EH (cell line): Measurements from ENCODE around the gene ZBTB9.

Experiments
- DNase-seq: peaks from one replicate; pipeline ENCODE4 v3.0.0-alpha.2; 2015; ENCODE audit warnings: low read depth

Gene ZBTB9

GRCh38 chr6:33418690-33419291, 35.6 kb upstream of the ZBTB9 start:
- no peak for DNase-seq

GRCh38 chr6:33419580-33420490, 34.5 kb upstream of the ZBTB9 start, which contains the start of gene SYNGAP1:
Gene SYNGAP1 (plus strand): TSS chr6:33420065. CDS start chr6:33420265, 200 bp downstream.
- DNase-seq = peak; percentile 82

GRCh38 chr6:33420491-33421343, 33.7 kb upstream of the ZBTB9 start:
- no peak for DNase-seq

DNA sequence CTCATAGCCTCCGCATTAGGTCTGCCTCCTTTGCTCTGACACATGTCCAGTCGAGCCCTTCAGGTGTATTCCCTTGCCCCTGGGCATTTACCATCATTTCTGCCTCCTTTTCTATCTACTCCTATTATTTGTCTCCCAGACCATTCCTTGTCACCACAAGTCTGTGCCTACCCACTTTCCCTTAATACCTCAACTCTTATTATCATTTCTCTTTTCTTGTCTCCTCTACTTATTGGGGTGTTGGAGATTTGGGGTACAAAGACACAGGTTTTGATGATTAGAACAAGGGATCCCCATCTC, 33.1 kb upstream of the ZBTB9 start:
- no peak for DNase-seq

DNA sequence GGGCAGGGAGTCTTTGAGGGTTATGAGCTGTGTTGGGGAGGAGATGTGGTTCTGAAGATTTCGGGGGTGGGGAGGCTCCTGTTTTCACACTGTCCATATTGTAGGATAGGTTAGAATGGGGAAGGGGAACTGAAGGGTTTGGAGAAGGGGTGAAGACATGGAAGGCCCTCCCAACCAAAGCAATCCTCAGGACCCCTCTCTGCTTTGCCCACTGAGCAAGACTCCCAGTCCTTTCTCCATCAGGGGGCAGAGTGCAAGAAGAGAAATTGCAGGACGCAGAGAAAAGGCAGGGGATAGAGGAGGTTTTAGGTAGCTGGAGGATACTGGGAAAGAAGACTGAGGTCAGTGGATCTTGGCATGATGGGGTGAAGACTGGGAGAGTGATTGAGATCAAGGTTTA, 30.6 kb upstream of the ZBTB9 start:
- DNase-seq = no peak

GRCh38 chr6:33424855-33425667, 29.3 kb upstream of the ZBTB9 start:
- DNase-seq = no peak

DNA sequence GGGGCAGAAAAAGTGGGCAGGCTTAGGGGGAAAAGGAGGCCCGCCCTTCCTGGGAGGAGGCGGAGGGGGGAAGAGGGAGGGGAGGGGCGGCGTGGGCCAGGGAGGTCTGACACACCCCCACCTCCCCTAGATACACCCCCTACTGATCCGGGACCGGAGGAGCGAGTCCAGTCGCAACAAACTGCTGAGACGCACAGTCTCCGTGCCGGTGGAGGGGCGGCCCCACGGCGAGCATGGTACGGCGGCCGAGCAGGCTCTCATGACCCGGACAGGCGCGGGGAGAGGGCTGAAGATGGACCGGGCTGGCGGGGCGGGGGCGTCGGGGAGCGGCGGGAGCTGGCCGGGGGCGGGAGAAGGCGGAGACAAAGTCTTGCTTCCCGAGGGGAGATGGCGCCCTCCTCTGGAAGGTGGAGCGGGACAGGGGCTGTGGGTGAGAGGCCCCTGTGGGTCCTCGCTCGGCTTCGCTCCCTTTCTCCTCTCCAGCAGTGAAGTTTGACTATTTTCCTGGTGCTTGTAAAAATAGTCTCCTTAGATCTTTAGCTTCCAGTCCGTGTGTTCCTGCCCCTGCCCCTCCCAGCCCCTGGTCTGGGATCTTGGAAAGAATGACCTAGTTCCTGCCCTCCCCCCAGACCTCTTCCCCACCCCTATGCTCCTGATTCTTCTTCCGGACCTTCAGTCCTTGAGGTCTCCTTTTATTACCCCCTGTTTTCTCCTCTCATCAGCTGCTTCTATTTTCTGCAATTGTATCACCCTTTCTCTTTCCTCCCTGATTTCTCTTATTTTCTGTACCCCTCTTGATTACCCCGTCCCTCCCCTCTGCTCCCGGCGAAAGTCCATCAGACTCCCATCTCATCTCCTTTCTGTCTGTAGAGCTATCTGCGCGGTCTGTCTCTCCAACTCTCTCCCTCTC, 28.5 kb upstream of the ZBTB9 start:
- peak; percentile 84 for DNase-seq

GRCh38 chr6:33426590-33427511, 27.5 kb upstream of the ZBTB9 start:
- no peak for DNase-seq

DNA sequence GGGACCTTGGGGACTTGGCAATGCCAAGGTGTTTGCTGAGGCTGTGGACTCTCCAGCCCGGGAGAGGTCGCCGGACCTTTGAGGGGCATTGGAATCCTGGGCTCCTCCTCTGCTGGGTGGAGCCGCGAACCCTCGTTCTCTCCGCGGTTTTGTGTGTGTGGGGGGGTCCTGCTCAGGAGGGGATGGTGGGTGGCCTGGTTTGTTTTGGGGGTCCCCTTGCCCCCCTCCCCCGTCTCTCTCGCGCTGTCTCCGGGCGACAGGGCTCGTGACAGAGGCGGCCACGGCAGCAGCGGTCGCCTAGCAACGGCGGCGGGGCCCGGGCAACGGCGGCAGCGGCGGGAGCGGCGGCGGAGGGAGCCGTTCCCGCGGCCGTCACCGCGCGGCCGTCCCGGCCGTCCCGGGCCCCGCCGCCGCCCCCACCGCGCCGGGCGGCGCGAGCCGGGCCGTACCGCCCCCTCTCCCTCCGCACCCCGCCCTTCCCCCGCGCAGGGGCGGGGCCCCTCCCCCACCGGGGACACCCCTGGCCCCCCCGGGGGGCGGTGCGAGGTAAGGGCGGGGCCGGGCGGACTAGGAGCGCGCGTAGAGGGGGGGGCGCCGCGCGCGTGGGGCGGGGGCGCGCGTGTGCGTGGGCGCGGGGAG, 26.7 kb upstream of the ZBTB9 start:
- DNase-seq = peak; percentile 39

GRCh38 chr6:33428224-33428965, 26.0 kb upstream of the ZBTB9 start:
- DNase-seq = peak; percentile 42

DNA sequence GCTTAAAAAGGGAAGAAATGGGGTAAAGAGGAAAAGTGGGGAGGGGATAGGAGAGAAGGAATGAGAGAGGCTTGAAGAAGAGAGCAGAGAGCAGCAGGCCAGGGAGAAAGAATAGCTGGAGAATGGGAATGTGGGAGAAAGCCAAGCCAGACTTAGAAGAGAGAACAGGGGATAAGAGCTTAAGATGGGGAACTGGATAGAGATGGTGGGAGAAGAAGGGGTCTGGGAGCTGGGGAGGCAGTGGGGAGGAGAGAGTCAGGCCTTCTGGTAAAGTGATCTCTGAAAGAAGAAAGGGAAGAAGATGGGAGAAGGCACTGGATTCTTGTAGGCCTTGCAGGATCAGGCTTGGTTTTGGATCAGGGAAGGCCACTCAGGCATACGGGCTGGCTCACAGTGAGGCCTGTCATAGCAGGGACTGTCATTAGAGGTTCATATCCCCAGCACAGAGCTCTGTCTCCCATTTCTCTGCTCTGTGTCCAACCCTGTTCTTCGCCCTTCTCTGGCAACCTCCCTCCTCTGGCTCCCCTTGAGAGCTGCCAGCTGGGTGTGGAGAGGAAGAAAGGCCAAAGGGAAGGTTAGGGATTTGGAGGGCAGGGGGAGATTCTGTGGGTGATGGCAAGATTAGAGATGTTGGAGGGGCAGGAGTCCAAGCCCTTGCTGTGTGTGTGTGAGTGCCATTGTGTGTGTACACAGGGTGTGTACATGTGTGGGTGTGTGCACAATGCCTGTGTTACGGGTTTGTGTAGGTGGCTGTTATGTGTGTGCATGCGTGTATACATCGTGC, 25.2 kb upstream of the ZBTB9 start:
- DNase-seq = no peak

- no peak for DNase-seq
Observed at GRCh38 chr6:33429750-33430052, 24.7 kb upstream of the ZBTB9 start.

DNA sequence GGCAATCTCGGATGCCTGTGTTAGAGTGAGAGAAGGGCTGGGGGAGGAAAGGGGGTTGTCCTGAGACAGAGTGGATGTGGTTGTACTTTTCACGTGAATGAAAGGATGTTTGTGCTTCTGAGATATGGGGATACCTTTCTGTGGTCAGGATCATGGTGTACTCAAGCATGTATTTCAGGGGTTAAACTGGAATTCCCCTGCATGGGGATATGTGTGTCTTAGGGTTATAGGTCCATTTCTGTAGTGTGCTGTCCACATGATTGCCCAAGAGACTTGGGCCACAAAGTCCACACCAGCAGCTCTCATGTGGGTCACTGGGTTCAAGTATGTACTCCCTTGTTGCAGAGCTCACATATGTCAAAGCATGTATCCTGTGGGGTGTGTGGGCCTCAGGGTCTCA, 24.0 kb upstream of the ZBTB9 start:
- no peak for DNase-seq

DNA sequence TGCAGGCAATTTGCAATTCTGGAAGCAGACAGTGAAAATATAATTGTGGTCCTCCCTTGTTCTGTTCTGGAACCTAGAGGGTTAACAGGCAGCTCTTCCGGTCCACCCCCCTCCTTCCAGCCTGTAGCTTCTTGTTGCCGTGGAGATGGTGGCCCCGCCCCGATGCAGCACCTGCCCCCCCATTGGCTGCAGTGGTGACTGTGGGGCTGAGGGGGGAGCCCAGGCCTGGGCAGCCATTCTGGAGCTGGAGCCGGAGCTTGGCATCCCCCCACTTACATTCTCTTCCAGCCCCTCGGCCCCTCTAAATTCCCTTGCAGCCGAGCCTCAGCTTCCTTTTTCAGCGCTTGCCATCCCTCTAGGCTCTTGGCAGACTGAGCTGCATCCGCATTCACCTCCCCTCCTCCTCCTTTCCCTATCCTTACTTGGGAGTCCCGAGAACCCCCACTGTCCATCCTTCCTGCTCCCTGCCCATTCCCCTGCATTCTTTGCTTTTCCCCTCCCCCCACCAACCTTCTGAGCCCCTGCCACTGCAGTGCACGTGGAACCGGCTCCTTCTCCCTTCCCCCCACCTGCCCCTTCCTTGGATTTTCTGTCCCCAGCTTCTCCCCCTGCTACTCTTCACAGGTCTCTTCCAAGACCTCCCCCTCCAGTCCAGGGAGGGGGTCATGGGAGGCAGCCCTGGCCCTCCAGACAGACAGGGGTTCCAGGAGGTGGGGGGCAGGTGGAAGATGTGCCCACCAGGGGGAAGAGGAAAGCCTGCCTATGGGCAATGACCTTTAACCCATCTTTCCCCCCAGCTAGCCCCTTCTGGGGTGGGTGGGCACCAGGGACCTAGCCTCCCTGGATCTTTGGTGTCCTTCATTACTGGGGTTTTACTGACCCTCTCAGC, 23.1 kb upstream of the ZBTB9 start:
- DNase-seq = peak; percentile 76

DNA sequence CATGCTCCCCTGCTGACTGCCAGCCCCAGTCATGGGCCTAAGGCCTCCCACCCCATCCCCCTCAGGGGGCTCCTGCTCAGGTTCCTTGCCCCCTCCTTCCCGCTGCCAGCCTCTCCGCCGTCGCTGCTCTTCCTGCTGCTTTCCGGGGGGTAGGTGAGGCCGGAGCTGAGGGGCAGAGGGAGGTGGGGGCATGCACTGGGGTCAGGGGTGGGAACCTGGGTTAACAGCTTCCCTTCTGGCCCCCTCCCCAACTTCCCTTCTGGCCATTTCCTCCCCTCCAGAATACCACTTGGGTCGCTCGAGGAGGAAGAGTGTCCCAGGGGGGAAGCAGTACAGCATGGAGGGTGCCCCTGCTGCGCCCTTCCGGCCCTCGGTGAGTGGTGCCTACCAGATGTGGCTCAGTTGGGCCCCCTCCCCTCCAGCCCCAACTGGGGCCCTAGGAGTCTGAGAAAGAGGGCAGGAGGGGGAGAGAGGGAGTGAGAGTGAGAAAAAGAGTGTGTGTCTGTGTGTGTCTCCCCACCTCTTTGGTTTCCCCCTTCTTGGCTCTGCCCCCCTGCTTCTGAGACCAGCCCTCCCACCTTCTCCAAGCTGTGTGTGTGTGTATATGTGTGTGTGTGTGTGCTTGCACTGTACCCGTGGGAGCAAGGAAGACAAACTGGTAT, 22.4 kb upstream of the ZBTB9 start:
- DNase-seq = no peak

GRCh38 chr6:33432546-33432945, 21.8 kb upstream of the ZBTB9 start:
- no peak for DNase-seq
